ENCODE measurements around the gene CELF4.
A peak's percentile ranks its signal among the peaks of the same experiment; 100 is the strongest.

Gene CELF4

GRCh38 chr18:37339701-37340215 is 225.8 kb downstream of the CELF4 start:
- no peak for DNase-seq

- DNase-seq, result no peak
Measured at GRCh38 chr18:37336568-37337285, 228.9 kb downstream of the CELF4 start.

- DNase-seq, result peak; percentile 23
Measured at GRCh38 chr18:37335409-37335736, 230.2 kb downstream of the CELF4 start.

- no peak for DNase-seq
Measured at GRCh38 chr18:37334631-37335408, 230.8 kb downstream of the CELF4 start.

- no peak for DNase-seq
Measured at GRCh38 chr18:37332628-37333420, 232.8 kb downstream of the CELF4 start.

GRCh38 chr18:37332219-37332618 is 233.4 kb downstream of the CELF4 start:
- DNase-seq, result no peak

- DNase-seq, result no peak
Measured at GRCh38 chr18:37330173-37330572, 235.4 kb downstream of the CELF4 start.

- no peak for DNase-seq
Measured at GRCh38 chr18:37328946-37329719, 236.5 kb downstream of the CELF4 start.

GRCh38 chr18:37327063-37327577 is 238.5 kb downstream of the CELF4 start:
- DNase-seq, result no peak

GRCh38 chr18:37322492-37323035 is 243.0 kb downstream of the CELF4 start:
- no peak for DNase-seq

- DNase-seq, result no peak
Measured at GRCh38 chr18:37321582-37322491, 243.8 kb downstream of the CELF4 start.

GRCh38 chr18:37320317-37320716 is 245.3 kb downstream of the CELF4 start:
- DNase-seq, result no peak

GRCh38 chr18:37318360-37319355 is 246.9 kb downstream of the CELF4 start:
- DNase-seq, result no peak

GRCh38 chr18:37317486-37317885 is 248.1 kb downstream of the CELF4 start:
- DNase-seq, result no peak

GRCh38 chr18:37316468-37316867 is 249.1 kb downstream of the CELF4 start:
- DNase-seq, result no peak

GRCh38 chr18:37315935-37316334 is 249.7 kb downstream of the CELF4 start:
- no peak for DNase-seq

- no peak for DNase-seq
Measured at GRCh38 chr18:37314534-37314933, 251.1 kb downstream of the CELF4 start.

GRCh38 chr18:37313624-37314023 is 252.0 kb downstream of the CELF4 start:
- DNase-seq, result no peak

GRCh38 chr18:37309861-37310260 is 255.7 kb downstream of the CELF4 start:
- DNase-seq, result no peak

- DNase-seq, result peak; percentile 12
Measured at GRCh38 chr18:37309059-37309458, 256.5 kb downstream of the CELF4 start.

All from DMS 273 treated with DMSO at 0.1 percent for 48 hours (cell line).